Raji (cell line): ENCODE data around the gene CPPED1.

Source experiments
- POLR2A ChIP-seq: IDR thresholded peaks from 2 replicates; pipeline ENCODE4 v1.6.1; 2011; ENCODE audit warnings: low read depth, low read length, control low read depth; ENCODE audit not compliant: insufficient read depth

CPPED1 gene

GRCh38 chr16:12786081-12786480 is 17.6 kb downstream of the CPPED1 start:
- TF ChIP-seq POLR2A = no peak

- no peak for TF ChIP-seq POLR2A
Observed at GRCh38 chr16:12784076-12784475, 19.6 kb downstream of the CPPED1 start.

GRCh38 chr16:12781777-12782176 is 21.9 kb downstream of the CPPED1 start:
- TF ChIP-seq POLR2A = no peak

GRCh38 chr16:12780467-12780866 is 23.2 kb downstream of the CPPED1 start:
- no peak for TF ChIP-seq POLR2A

GRCh38 chr16:12778726-12779125 is 25.0 kb downstream of the CPPED1 start:
- no peak for TF ChIP-seq POLR2A

- TF ChIP-seq POLR2A = no peak
Observed at GRCh38 chr16:12775656-12776236, 27.9 kb downstream of the CPPED1 start.

- no peak for TF ChIP-seq POLR2A
Observed at GRCh38 chr16:12773221-12773620, 30.5 kb downstream of the CPPED1 start.

- no peak for TF ChIP-seq POLR2A
Observed at GRCh38 chr16:12771341-12771798, 32.3 kb downstream of the CPPED1 start.

GRCh38 chr16:12769525-12769924 is 34.2 kb downstream of the CPPED1 start:
- TF ChIP-seq POLR2A = no peak

GRCh38 chr16:12767897-12768296 is 35.8 kb downstream of the CPPED1 start:
- no peak for TF ChIP-seq POLR2A

- no peak for TF ChIP-seq POLR2A
Observed at GRCh38 chr16:12766853-12767252, 36.8 kb downstream of the CPPED1 start.

- TF ChIP-seq POLR2A = no peak
Observed at GRCh38 chr16:12764813-12765488, 38.7 kb downstream of the CPPED1 start.

- TF ChIP-seq POLR2A = no peak
Observed at GRCh38 chr16:12763517-12763916, 40.2 kb downstream of the CPPED1 start.

- no peak for TF ChIP-seq POLR2A
Observed at GRCh38 chr16:12760819-12761611, 42.7 kb downstream of the CPPED1 start.

GRCh38 chr16:12758670-12759558 is 44.8 kb downstream of the CPPED1 start:
- TF ChIP-seq POLR2A = 0 out of 2 replicates have a peak, but pooled peaks have one; percentile 13
